Endothelial cell (in vitro differentiated cells): ENCODE results near the gene MSTO1. TPM values are rescaled to one million over a fixed set of nuclear protein-coding genes. Genes with fewer than 3 reads are reported as not detected.
"Not testable (repeated sequence)": the region's sequence is repeated elsewhere in the genome, so short reads cannot be mapped to it uniquely, and the experiment has no call there.

Experiments
- DNase-seq: peaks from one replicate; pipeline ENCODE4 v3.0.0; 2021; ENCODE audit warnings: low spot score
- H3K27ac Mint-ChIP-seq: one replicate; pipeline ENCODE4 v1.8.0; 2021; ENCODE audit warnings: mixed read lengths, inconsistent platforms; ENCODE audit not compliant: unreplicated experiment
- H3K27me3 Mint-ChIP-seq: one replicate; pipeline ENCODE4 v1.8.0; 2021; ENCODE audit warnings: mild to moderate bottlenecking, moderate library complexity, mixed read lengths, inconsistent platforms; ENCODE audit not compliant: unreplicated experiment
- H3K36me3 Mint-ChIP-seq: one replicate; pipeline ENCODE4 v1.8.0; 2021; ENCODE audit warnings: mild to moderate bottlenecking, low read depth, mixed read lengths, inconsistent platforms; ENCODE audit not compliant: unreplicated experiment
- H3K4me1 Mint-ChIP-seq: one replicate; pipeline ENCODE4 v1.8.0; 2021; ENCODE audit warnings: mild to moderate bottlenecking, mixed read lengths, inconsistent platforms; ENCODE audit not compliant: unreplicated experiment
- H3K4me3 Mint-ChIP-seq: one replicate; pipeline ENCODE4 v1.8.0; 2021; ENCODE audit warnings: mild to moderate bottlenecking, mixed read lengths, inconsistent platforms; ENCODE audit not compliant: unreplicated experiment
- H3K9me3 Mint-ChIP-seq: one replicate; pipeline ENCODE4 v1.8.0; 2021; ENCODE audit warnings: mixed read lengths, inconsistent platforms; ENCODE audit not compliant: unreplicated experiment
- CTCF ChIP-seq: fragments of 200-600 bp; sonication (generic); IDR thresholded peaks from one replicate; pipeline ENCODE4 v1.5.0; 2021; ENCODE audit warnings: antibody characterized with exemption; ENCODE audit not compliant: unreplicated experiment
- total RNA-seq: library from RNA; stranded (reverse); fragmentation: NEBNext Ultra II Directional; extraction: Animal tissue kit (Norgen Biotek cat#: 25700); gene quantifications from one replicate; pipeline ENCODE4 v1.2.1, GENCODE V29; 2021; ENCODE audit not compliant: unreplicated experiment

Gene MSTO1
- total RNA-seq, 1 donor from 2014 or later: 34.5 TPM

GRCh38 chr1:155649676-155650075 lies 39.7 kb downstream of the MSTO1 start:
- Mint-ChIP-seq H3K36me3 (peaks cover 4% of the 10 kb centered on the region), H3K27ac (no peak overlapping the region), H3K9me3 (no peaks in the 10 kb centered on the region), H3K4me1 (no peaks in the 10 kb centered on the region), H3K27me3 (no peaks in the 10 kb centered on the region), H3K4me3 (no peak overlapping the region)
- TF ChIP-seq CTCF: no peak
- no peak for DNase-seq

GRCh38 chr1:155650231-155650757 lies 40.3 kb downstream of the MSTO1 start:
- H3K27me3 Mint-ChIP-seq: no peaks in the 10 kb centered on the region
- H3K4me3 Mint-ChIP-seq: no peak overlapping the region

GRCh38 chr1:155651861-155652661 lies 42.0 kb downstream of the MSTO1 start:
- DNase-seq: no peak
- no peaks in the 10 kb centered on the region for H3K9me3 Mint-ChIP-seq
- no peak overlapping the region for H3K4me3 Mint-ChIP-seq
- TF ChIP-seq CTCF: no peak
- no peaks in the 10 kb centered on the region for H3K4me1 Mint-ChIP-seq
- H3K27me3 Mint-ChIP-seq: peaks cover 2% of the 10 kb centered on the region
- peaks cover 4% of the 10 kb centered on the region for H3K36me3 Mint-ChIP-seq
- H3K27ac Mint-ChIP-seq: no peak overlapping the region

More at GRCh38 chr1:155650231-155650757, 40.3 kb downstream of the MSTO1 start:
- H3K27ac Mint-ChIP-seq: no peak overlapping the region
- H3K36me3 Mint-ChIP-seq: peaks cover 4% of the 10 kb centered on the region
- no peak for DNase-seq
- no peaks in the 10 kb centered on the region for H3K9me3 Mint-ChIP-seq
- TF ChIP-seq CTCF: no peak
- H3K4me1 Mint-ChIP-seq: no peaks in the 10 kb centered on the region

- Mint-ChIP-seq H3K9me3 (no peaks in the 10 kb centered on the region), H3K36me3 (peaks cover 4% of the 10 kb centered on the region), H3K27ac (no peak overlapping the region), H3K4me3 (no peak overlapping the region), H3K27me3 (peaks cover 3% of the 10 kb centered on the region), H3K4me1 (no peaks in the 10 kb centered on the region)
- TF ChIP-seq CTCF: no peak
- DNase-seq: no peak
Measured at GRCh38 chr1:155652951-155653350, 42.9 kb downstream of the MSTO1 start.

GRCh38 chr1:155657463-155657862 lies 47.4 kb downstream of the MSTO1 start:
- peaks cover 36% of the 10 kb centered on the region for H3K36me3 Mint-ChIP-seq
- no peak for TF ChIP-seq CTCF
- peaks cover 3% of the 10 kb centered on the region for H3K27me3 Mint-ChIP-seq
- H3K4me3 Mint-ChIP-seq: no peak overlapping the region
- no peak overlapping the region for H3K27ac Mint-ChIP-seq
- no peaks in the 10 kb centered on the region for H3K9me3 Mint-ChIP-seq
- no peaks in the 10 kb centered on the region for H3K4me1 Mint-ChIP-seq
- no peak for DNase-seq

- peaks cover 45% of the 10 kb centered on the region for H3K36me3 Mint-ChIP-seq
- not testable (repeated sequence) for H3K4me3 Mint-ChIP-seq, H3K9me3 Mint-ChIP-seq
Measured at GRCh38 chr1:155661239-155661638, 51.2 kb downstream of the MSTO1 start.

More at GRCh38 chr1:155661239-155661638, 51.2 kb downstream of the MSTO1 start:
- DNase-seq, H3K27ac Mint-ChIP-seq, H3K4me1 Mint-ChIP-seq, H3K27me3 Mint-ChIP-seq: not testable (repeated sequence)
